ENCODE data around the gene INO80.

INO80 gene

DNA sequence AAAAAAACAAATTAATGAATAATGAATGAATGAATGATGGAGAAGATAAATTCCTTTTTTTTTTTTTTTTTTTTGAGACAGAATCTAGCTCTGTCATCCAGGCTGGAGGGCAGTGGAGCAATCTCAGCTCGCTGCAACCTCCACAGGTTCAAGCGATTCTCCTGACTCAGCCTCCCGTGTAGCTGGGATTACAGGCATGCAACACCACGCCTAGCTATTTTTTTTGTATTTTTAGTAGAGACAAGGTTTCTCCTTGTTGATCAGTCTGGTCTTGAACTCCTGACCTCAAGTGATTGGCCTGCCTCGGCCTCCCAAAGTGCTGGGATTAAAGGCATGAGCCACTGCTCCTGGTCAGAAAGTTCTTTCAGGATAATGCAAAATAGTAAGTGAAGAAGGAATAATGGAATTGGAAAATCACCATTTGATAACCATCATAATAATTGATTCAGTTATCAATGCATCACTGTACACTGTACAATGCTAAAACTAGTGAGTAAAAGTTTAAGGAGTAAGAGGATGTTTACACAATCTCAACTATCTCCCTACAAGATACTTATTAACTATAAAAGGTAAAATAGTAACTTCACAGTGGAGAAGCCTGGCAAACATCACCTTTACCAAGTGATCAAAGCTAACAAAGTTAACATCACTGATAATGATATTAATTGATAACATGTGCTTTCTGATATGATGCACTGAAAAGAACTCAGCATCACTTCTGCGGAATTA is 12.3 kb upstream of the INO80 start:
- no peak for DNase-seq (ENCODE audit: low spot score)
- TF ChIP-seq, protein P1, sequence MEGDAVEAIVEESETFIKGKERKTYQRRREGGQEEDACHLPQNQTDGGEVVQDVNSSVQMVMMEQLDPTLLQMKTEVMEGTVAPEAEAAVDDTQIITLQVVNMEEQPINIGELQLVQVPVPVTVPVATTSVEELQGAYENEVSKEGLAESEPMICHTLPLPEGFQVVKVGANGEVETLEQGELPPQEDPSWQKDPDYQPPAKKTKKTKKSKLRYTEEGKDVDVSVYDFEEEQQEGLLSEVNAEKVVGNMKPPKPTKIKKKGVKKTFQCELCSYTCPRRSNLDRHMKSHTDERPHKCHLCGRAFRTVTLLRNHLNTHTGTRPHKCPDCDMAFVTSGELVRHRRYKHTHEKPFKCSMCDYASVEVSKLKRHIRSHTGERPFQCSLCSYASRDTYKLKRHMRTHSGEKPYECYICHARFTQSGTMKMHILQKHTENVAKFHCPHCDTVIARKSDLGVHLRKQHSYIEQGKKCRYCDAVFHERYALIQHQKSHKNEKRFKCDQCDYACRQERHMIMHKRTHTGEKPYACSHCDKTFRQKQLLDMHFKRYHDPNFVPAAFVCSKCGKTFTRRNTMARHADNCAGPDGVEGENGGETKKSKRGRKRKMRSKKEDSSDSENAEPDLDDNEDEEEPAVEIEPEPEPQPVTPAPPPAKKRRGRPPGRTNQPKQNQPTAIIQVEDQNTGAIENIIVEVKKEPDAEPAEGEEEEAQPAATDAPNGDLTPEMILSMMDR (IDR thresholded peaks at IDR 0.05; ENCODE audit: extremely low read depth, insufficient read depth, missing control alignments): no peak
- in situ Hi-C loops (cut with MboI; ENCODE audit: low pct_unique_long_range_greater_than_20kb, low sequenced_read_pairs, unreplicated experiment): no loop called here

DNA sequence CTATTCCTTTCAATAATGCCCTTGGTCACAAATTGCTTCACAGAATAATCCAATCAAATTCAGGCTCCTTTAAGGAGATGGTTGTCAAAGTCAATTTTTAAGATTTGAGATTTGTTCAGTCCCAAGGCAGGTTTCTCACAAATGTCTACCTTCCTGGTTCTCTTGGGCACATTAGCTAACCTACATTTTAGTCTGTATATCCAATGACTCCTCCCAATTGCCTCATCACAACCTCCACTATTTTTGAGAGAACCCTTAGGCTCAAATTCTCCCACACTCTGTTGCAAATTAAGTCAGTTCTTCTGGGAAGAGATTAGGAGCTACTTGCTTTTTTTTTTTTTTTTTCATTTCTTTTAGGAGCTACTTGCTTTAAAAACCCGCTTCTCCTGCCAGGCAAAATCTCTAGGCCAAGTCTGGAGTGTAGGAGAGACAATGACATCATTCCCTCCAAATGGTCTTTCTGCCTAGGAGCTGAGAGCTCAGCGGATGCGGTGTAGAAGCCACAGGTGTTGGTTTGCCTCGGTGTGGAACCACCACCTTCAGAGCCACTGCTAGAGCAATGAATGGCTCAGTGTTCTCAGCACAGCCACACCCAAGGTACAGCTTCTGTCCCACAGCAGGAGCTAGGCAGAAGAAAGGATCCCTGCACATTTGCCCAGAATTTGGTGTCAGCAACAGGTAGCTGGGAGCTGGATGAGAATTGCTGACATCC is 10.0 kb upstream of the INO80 start:
- TF ChIP-seq, protein P1 (IDR thresholded peaks at IDR 0.05; ENCODE audit: extremely low read depth, insufficient read depth, missing control alignments): no peak
- DNase-seq (ENCODE audit: low spot score): no peak
- in situ Hi-C loops (cut with MboI; ENCODE audit: low pct_unique_long_range_greater_than_20kb, low sequenced_read_pairs, unreplicated experiment): no loop called here

DNA sequence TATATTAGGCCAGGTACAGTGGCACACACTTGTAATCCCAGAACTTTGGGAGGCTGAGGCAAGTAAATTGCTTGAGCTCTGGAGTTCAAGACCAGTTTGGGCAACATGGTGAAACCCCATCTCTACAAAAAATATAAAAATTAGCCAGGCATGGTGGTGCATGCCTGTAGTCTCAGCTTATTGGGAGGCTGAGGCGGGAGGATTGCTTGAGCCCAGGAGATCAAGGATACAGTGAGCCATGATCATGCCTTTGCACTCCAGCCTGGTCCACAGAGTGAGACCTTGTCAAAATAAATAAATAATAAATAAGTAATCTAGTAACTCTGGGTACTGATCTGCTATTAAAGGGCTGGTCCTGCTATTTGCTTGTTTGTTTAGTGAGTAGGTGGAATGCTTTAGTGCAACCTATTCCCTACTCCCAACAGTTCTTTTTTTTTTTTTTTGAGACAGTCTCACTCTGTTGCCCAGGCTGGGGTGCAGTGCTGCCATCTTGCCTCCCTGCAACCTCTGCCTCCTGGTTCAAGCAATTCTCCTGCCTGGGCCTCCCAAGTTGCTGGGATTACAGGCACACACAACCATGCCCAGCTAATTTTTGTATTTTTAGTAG is 9.1 kb upstream of the INO80 start:
- no peak for DNase-seq (ENCODE audit: low spot score)
- in situ Hi-C loops (cut with MboI; ENCODE audit: low pct_unique_long_range_greater_than_20kb, low sequenced_read_pairs, unreplicated experiment): no loop called here
- TF ChIP-seq, protein P1 (IDR thresholded peaks at IDR 0.05; ENCODE audit: extremely low read depth, insufficient read depth, missing control alignments): no peak

DNA sequence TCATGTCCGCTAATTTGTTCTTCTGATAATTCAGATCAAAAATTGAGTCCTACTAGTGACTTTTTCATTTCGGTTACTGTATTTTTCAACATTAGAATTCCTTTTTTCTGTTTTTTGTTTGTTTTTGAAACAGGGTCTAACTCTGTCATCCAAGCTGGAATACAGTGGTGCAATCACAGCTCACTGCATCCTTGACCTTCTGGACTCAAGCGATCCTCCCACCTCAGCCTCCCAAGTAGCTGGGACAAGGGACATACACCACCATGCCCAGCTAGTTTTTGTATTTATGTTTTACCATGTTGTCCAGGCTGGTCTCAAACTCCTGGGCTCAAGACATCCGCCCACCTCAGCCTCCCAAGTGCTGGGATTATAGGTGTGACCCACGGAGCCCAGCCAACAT is 8.0 kb upstream of the INO80 start:
- TF ChIP-seq, protein P1 (IDR thresholded peaks at IDR 0.05; ENCODE audit: extremely low read depth, insufficient read depth, missing control alignments): no peak
- in situ Hi-C loops (cut with MboI; ENCODE audit: low pct_unique_long_range_greater_than_20kb, low sequenced_read_pairs, unreplicated experiment): no loop called here
- DNase-seq (ENCODE audit: low spot score): no peak

DNA sequence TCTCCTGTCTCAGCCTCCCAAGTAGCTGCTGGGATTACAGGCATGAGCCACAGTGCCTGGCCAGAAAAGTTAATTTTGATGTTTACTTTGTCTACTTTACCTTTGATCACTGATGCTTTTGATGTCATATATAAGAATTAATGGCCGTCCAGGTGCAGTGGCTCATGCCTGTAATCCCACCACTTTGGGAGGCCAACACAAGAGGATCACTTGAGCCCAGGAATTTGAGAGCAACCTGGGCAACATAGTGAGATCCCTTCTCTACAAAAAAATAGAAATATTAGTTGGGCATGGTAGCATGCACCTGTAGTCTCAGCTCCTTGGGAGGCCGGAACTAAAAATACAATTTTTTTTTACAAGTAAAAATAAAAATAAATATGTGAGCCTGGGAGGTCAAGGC is 6.8 kb upstream of the INO80 start:
- in situ Hi-C loops (cut with MboI; ENCODE audit: low pct_unique_long_range_greater_than_20kb, low sequenced_read_pairs, unreplicated experiment): no loop called here
- DNase-seq (ENCODE audit: low spot score): no peak
- TF ChIP-seq, protein P1 (IDR thresholded peaks at IDR 0.05; ENCODE audit: extremely low read depth, insufficient read depth, missing control alignments): no peak

DNA sequence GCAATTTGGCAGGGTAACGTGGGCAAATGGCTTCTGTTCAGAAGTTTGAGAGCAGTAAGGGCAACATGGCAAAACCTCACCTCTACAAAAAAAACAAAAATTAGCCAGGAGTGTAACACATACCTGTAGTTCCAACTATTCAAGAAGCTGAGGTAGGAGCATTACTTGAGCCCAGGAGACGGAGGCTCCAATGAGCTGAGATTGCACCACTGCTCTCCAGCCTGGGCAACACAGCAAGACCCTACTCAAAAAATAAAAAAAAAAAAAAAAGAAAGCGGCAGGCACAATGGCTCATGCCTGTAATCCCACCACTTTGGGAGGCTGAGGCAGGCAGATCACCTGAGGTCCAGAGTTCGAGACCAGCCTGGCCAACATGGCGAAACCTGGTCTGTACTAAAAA is 5.9 kb upstream of the INO80 start:
- in situ Hi-C loops (cut with MboI; ENCODE audit: low pct_unique_long_range_greater_than_20kb, low sequenced_read_pairs, unreplicated experiment): no loop called here
- TF ChIP-seq, protein P1 (IDR thresholded peaks at IDR 0.05; ENCODE audit: extremely low read depth, insufficient read depth, missing control alignments): no peak

More for the DNA sequence above, 5.9 kb upstream of the INO80 start:
- DNase-seq (ENCODE audit: low spot score): no peak
